Mammary epithelial cell (primary cell): Measurements from ENCODE around the gene PIN1.

Source experiments
- CTCF ChIP-seq, 2 donors: IDR thresholded peaks in 1 of 2; conservative IDR thresholded peaks in 1 of 2; 2 replicates each; pipeline ENCODE4 v1.5.1; 2011 to 2012; ENCODE audit warnings: inconsistent platforms in 2 of 2, low read length in 2 of 2, mild to moderate bottlenecking in 2 of 2, control low read depth in 1 of 2, low read depth in 1 of 2; ENCODE audit not compliant: insufficient read depth in 1 of 2; ENCODE audit errors: extremely low read depth in 1 of 2
- EZH2 ChIP-seq: IDR thresholded peaks from 2 replicates; pipeline ENCODE4 v1.6.1; 2012; ENCODE audit warnings: low read length, inconsistent platforms, borderline replicate concordance

GRCh38 chr19:9799162-9799561 lies 36.0 kb upstream of the PIN1 start:
- TF ChIP-seq CTCF (conservative IDR thresholded peaks at IDR 0.05 in 1 of 2, IDR thresholded peaks at IDR 0.05 in 1 of 2; ENCODE audit: extremely low read depth in 1 of 2, insufficient read depth in 1 of 2, low read depth in 1 of 2, low read length in 2 of 2) (no peak), EZH2 (no peak)
